NT2/D1 (cell line): ENCODE measurements around the gene TUBA4B.

Experiments used
- DNase-seq: peaks from one replicate; pipeline ENCODE4 v3.0.0-alpha.2; 2011; ENCODE audit warnings: low read depth, low spot score
- H3K27me3 ChIP-seq: 2 replicates; pipeline ENCODE4 v1.6.0; 2011; ENCODE audit warnings: mild to moderate bottlenecking; ENCODE audit not compliant: insufficient read length, insufficient read depth
- H3K36me3 ChIP-seq: 2 replicates; pipeline ENCODE4 v1.6.1; 2011; ENCODE audit warnings: mild to moderate bottlenecking, low read length, mixed read lengths; ENCODE audit not compliant: insufficient read depth, insufficient read length
- H3K4me1 ChIP-seq: 2 replicates; pipeline ENCODE4 v1.5.1; 2011; ENCODE audit not compliant: insufficient read depth, insufficient read length
- H3K4me3 ChIP-seq: 2 replicates; pipeline ENCODE4 v1.5.1; 2011; ENCODE audit warnings: low read depth; ENCODE audit not compliant: insufficient read length
- H3K9ac ChIP-seq: 2 replicates; pipeline ENCODE4 v1.6.0; 2011; ENCODE audit warnings: low read depth; ENCODE audit not compliant: insufficient read length
- H3K9me3 ChIP-seq: 2 replicates; pipeline ENCODE4 v1.5.1; 2011; ENCODE audit warnings: mild to moderate bottlenecking, low read length; ENCODE audit not compliant: insufficient read depth
- SUZ12 ChIP-seq: IDR thresholded peaks from 2 replicates; pipeline ENCODE4 v1.6.1; 2011; ENCODE audit not compliant: insufficient read length, insufficient read depth; ENCODE audit errors: extremely low read depth
- YY1 ChIP-seq: IDR thresholded peaks from 2 replicates; pipeline ENCODE4 v1.6.1; 2011; ENCODE audit not compliant: insufficient read length, insufficient read depth
- ZNF274 ChIP-seq: IDR thresholded peaks from 2 replicates; pipeline ENCODE4 v1.6.1; 2011; ENCODE audit warnings: mild to moderate bottlenecking, low read depth, low read length

The TUBA4B gene

GRCh38 chr2:219214786-219215185 is 38.3 kb upstream of the TUBA4B start:
- H3K9me3 ChIP-seq = no peaks in the 10 kb centered on the region
- H3K9ac ChIP-seq = no peak overlapping the region
- TF ChIP-seq SUZ12 (no peak), YY1 (no peak), ZNF274 (no peak)
- H3K4me1 ChIP-seq = peaks cover 10% of the 10 kb centered on the region
- DNase-seq = no peak
- no peaks in the 10 kb centered on the region for H3K27me3 ChIP-seq
- no peak overlapping the region for H3K4me3 ChIP-seq
- H3K36me3 ChIP-seq = peaks cover 75% of the 10 kb centered on the region

- Histone ChIP-seq H3K36me3 (peaks cover 75% of the 10 kb centered on the region), H3K9ac (peak overlapping the region; percentile 33), H3K27me3 (no peaks in the 10 kb centered on the region), H3K4me1 (peaks cover 10% of the 10 kb centered on the region), H3K9me3 (no peaks in the 10 kb centered on the region), H3K4me3 (no peak overlapping the region)
- DNase-seq = no peak
- TF ChIP-seq SUZ12 (no peak), ZNF274 (no peak), YY1 (no peak)
Observed at GRCh38 chr2:219215871-219216534, 37.0 kb upstream of the TUBA4B start.

DNA sequence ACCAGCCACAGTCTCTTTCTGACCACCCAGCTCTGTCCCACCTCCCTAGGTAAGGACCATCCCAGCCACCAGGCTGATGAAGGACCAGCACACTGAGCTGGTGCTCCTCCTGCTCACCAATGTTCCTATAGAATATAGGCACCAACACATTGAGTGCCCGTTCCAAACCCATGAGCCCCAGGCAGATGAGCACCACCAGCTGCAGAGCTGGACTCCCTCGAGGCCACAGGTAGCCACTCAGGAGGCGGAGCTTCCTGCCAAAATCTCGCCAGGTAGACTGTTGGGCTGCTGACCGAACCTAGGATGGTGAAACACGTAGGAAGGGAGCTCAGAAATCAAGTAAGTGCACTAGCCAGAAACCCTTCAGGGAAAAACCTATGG is 36.5 kb upstream of the TUBA4B start:
- TF ChIP-seq ZNF274 (no peak), SUZ12 (no peak)
- Histone ChIP-seq H3K27me3 (no peaks in the 10 kb centered on the region), H3K9ac (peak overlapping the region; percentile 36), H3K4me3 (no peak overlapping the region), H3K9me3 (no peaks in the 10 kb centered on the region), H3K36me3 (peaks cover 76% of the 10 kb centered on the region), H3K4me1 (peaks cover 10% of the 10 kb centered on the region)
- DNase-seq = no peak

GRCh38 chr2:219218217-219218731 is 34.8 kb upstream of the TUBA4B start:
- no peak for DNase-seq
- TF ChIP-seq ZNF274 (no peak), YY1 (no peak), SUZ12 (no peak)
- H3K9ac ChIP-seq = peak overlapping the region; percentile 88
- H3K27me3 ChIP-seq = no peaks in the 10 kb centered on the region
- peak overlapping the region; percentile 70 for H3K4me3 ChIP-seq
- H3K36me3 ChIP-seq = peaks cover 78% of the 10 kb centered on the region
- peaks cover 10% of the 10 kb centered on the region for H3K4me1 ChIP-seq
- no peaks in the 10 kb centered on the region for H3K9me3 ChIP-seq

- TF ChIP-seq YY1 (no peak), SUZ12 (no peak), ZNF274 (no peak)
- Histone ChIP-seq H3K36me3 (peaks cover 78% of the 10 kb centered on the region), H3K27me3 (no peaks in the 10 kb centered on the region), H3K9ac (peak within 1 kb of the TSS; percentile 88), H3K4me1 (peaks cover 10% of the 10 kb centered on the region), H3K9me3 (no peaks in the 10 kb centered on the region), H3K4me3 (peak within 1 kb of the TSS; percentile 70)
- DNase-seq = peak; percentile 81
Observed at GRCh38 chr2:219218732-219219701, 34.0 kb upstream of the TUBA4B start, which contains the start of gene ABCB6. Gene ABCB6, minus strand, starts transcription at chr2:219218958. Its CDS starts 285 bp downstream, at chr2:219218673.

GRCh38 chr2:219219784-219220532 is 33.1 kb upstream of the TUBA4B start:
- TF ChIP-seq ZNF274 (no peak), YY1 (no peak), SUZ12 (no peak)
- H3K27me3 ChIP-seq = no peaks in the 10 kb centered on the region
- H3K4me1 ChIP-seq = peaks cover 10% of the 10 kb centered on the region
- H3K9me3 ChIP-seq = no peaks in the 10 kb centered on the region
- H3K9ac ChIP-seq = no peak overlapping the region
- H3K36me3 ChIP-seq = peaks cover 78% of the 10 kb centered on the region
- DNase-seq = no peak
- H3K4me3 ChIP-seq = no peak overlapping the region
